Peyer's patch (tissue), 4 donors: Measurements from ENCODE around the gene OSBPL9. TPM values are rescaled to one million over a fixed set of nuclear protein-coding genes. Genes with fewer than 3 reads are reported as not detected.

Source experiments
- DNase-seq, 3 donors: peaks; one replicate each; pipeline ENCODE4 v3.0.0-alpha.2; 2017 to 2019
- H3K27ac ChIP-seq, 4 donors: fragments of 200-600 bp; sonication (generic); one replicate each; pipeline ENCODE4 v1.5.1; 2016 to 2019
- H3K27me3 ChIP-seq, 2 donors: fragments of 200-600 bp; sonication (generic); one replicate each; pipeline ENCODE4 v1.5.1; 2019
- H3K36me3 ChIP-seq, 3 donors: fragments of 200-600 bp; sonication (generic); one replicate each; pipeline ENCODE4 v1.5.1; 2016 to 2019
- H3K4me1 ChIP-seq, 4 donors: fragments of 200-600 bp; sonication (generic); one replicate each; pipeline ENCODE4 v1.5.1; 2016 to 2019
- H3K4me3 ChIP-seq, 4 donors: fragments of 200-600 bp; sonication (generic); 1 replicate in 3 of 4; 2 replicates in 1 of 4; pipeline ENCODE4 v1.5.1; 2016 to 2019; ENCODE audit warnings: mild to moderate bottlenecking in 1 of 4
- H3K9me3 ChIP-seq, 4 donors: fragments of 200-600 bp; sonication (generic); one replicate each; pipeline ENCODE4 v1.5.1; 2016 to 2019; ENCODE audit warnings: mild to moderate bottlenecking in 1 of 4
- POLR2A ChIP-seq, 2 donors: fragments of 450-650 bp; IDR thresholded peaks; one replicate each; pipeline ENCODE4 v1.5.1; 2017; ENCODE audit warnings: antibody characterized with exemption in 2 of 2, mild to moderate bottlenecking in 2 of 2, moderate library complexity in 2 of 2
- total RNA-seq, 4 donors: library from RNA; depleted of rRNA; stranded (reverse); fragments of >200 nt; gene quantifications; one replicate each; pipeline ENCODE4 v1.1.0, GENCODE V29; 2016
- TF ChIP-seq, protein P1 (sequence below), 6 experiments: fragments of 450-650 bp in 4 of 6; fragments of 200-600 bp in 2 of 6; sonication (generic) in 1 of 6; IDR thresholded peaks; one replicate each; pipeline ENCODE4 v1.5.1; 2017 to 2019; ENCODE audit warnings: antibody characterized with exemption in 6 of 6, mild to moderate bottlenecking in 3 of 6, moderate library complexity in 1 of 6

The OSBPL9 gene
- total RNA-seq, 4 donors from 2014 or later: 54.1 to 597 (median 69.8) TPM

DNA sequence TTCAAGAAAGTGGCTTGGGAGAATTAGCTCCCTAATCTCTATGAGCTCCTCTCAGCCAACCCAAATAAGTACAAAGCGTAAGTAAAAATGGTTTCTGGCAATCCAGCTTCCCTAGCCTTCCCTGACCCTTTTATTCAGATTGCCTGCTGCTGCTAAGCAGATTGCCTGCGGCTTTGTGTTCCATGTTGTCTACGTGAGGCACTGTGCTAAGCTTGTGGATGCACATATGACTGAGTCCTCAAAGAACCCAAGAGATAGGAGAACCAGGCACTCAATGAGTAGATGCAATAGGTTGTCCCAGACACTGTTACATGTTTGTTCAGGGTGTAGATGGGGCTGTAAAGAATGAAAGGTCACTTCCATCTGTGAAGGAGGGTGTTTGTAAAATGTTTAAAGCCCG lies 6.3 kb upstream of the OSBPL9 start:
- TF ChIP-seq, protein P1, sequence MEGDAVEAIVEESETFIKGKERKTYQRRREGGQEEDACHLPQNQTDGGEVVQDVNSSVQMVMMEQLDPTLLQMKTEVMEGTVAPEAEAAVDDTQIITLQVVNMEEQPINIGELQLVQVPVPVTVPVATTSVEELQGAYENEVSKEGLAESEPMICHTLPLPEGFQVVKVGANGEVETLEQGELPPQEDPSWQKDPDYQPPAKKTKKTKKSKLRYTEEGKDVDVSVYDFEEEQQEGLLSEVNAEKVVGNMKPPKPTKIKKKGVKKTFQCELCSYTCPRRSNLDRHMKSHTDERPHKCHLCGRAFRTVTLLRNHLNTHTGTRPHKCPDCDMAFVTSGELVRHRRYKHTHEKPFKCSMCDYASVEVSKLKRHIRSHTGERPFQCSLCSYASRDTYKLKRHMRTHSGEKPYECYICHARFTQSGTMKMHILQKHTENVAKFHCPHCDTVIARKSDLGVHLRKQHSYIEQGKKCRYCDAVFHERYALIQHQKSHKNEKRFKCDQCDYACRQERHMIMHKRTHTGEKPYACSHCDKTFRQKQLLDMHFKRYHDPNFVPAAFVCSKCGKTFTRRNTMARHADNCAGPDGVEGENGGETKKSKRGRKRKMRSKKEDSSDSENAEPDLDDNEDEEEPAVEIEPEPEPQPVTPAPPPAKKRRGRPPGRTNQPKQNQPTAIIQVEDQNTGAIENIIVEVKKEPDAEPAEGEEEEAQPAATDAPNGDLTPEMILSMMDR (IDR thresholded peaks at IDR 0.05): no peak
- TF ChIP-seq POLR2A (IDR thresholded peaks at IDR 0.05): no peak
- Histone ChIP-seq H3K9me3 (no peaks in the 10 kb centered on the region), H3K4me3 (no peak overlapping the region), H3K27ac (no peak overlapping the region), H3K27me3 (no peaks in the 10 kb centered on the region), H3K36me3 (no peaks in the 10 kb centered on the region), H3K4me1 (no peaks in the 10 kb centered on the region)
- DNase-seq: no peak

DNA sequence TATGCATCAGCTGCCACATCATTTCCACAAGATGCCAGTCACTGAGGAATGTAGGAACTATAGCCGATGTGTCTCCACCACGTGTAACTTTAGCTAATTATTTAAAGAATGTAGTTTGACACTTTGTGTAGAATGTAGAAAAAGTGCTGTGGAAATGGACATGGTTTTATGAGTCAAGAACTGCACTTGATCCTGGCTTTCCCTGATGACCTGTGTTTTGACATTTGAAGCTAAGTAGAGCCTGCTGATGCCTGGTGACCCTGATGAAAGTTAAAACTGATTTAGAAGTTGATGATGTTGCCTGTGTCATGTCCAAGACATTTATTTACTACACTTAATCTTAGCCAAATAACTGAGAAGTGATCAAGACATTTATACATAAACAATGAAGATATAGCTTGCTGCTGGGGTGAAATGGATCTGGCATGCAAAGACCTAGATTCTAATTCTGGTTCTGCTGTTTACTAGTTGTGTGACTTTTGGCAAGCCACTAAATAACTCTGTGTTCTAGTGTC lies 4.4 kb upstream of the OSBPL9 start:
- TF ChIP-seq, protein P1 (IDR thresholded peaks at IDR 0.05): no peak
- TF ChIP-seq POLR2A (IDR thresholded peaks at IDR 0.05): no peak
- DNase-seq: no peak
- no peak overlapping the region for H3K4me3 ChIP-seq

DNA sequence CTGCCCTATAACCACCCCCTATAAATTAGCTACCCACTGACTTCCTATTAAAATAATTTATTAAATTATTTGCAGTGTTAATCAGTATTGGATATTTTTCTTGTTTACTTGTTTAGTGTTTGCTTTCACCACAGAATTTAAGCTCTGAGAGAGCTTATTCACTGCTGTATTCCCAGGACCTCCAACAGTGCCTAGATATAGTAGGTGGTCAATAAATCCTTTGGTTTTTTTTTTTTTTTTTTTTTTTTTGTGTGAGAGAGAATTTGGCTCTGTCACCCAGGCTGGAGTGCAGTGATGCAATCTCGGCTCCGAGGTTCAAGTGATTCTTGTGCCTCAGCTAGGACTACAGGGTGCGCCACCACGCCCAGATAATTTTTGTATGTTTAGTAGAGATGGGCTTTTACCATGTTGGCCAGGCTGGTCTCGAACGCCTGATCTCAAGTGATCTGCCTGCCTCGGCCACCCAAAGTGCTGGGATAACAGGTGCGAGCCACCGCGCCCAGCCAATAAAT lies 1.1 kb upstream of the OSBPL9 start:
- no peaks in the 10 kb centered on the region for H3K36me3 ChIP-seq
- TF ChIP-seq, protein P1 (IDR thresholded peaks at IDR 0.05): no peak
- no peak for TF ChIP-seq POLR2A (IDR thresholded peaks at IDR 0.05)
- no peak overlapping the region for H3K27ac ChIP-seq
- DNase-seq: no peak
- no peaks in the 10 kb centered on the region for H3K27me3 ChIP-seq
- no peak overlapping the region for H3K4me3 ChIP-seq
- H3K9me3 ChIP-seq: no peaks in the 10 kb centered on the region
- H3K4me1 ChIP-seq: peaks cover 0 to 17% (median 2%) of the 10 kb centered on the region in 4 donors

More for the DNA sequence above, 4.4 kb upstream of the OSBPL9 start:
- H3K4me1 ChIP-seq: peaks cover 0 to 8% (median 1%) of the 10 kb centered on the region in 4 donors
- H3K36me3 ChIP-seq: no peaks in the 10 kb centered on the region
- H3K27ac ChIP-seq: no peak overlapping the region
- H3K9me3 ChIP-seq: no peaks in the 10 kb centered on the region
- H3K27me3 ChIP-seq: no peaks in the 10 kb centered on the region

DNA sequence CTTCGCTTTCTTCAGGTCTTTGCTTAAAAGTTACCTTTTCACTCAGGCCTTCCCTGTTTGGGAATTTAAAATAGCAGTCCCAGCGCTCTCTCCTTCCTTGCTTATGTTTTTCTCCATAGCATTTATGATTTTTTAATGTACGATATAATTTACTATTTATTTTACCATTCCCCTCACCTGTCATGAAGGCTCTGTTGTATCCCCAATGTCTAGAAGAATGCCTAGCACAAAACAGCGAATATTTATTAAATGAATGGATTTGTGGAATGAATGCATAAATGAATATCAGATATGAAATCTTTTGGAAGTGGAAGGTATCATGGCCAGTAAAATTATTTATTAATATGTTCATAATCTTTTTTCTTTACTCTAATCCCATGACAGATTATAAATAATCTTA lies 402 bp upstream of the OSBPL9 start:
- Histone ChIP-seq H3K4me3 (peak overlapping the region; percentile 55 to 96 (median 78)), H3K27me3 (no peaks in the 10 kb centered on the region), H3K36me3 (no peaks in the 10 kb centered on the region), H3K27ac (peak overlapping the region in 2 of 4 donors; percentile 88 to 90), H3K9me3 (no peaks in the 10 kb centered on the region), H3K4me1 (peaks cover 0 to 23% (median 2%) of the 10 kb centered on the region in 4 donors)
- DNase-seq: no peak
- TF ChIP-seq POLR2A (IDR thresholded peaks at IDR 0.05): no peak
- TF ChIP-seq, protein P1 (IDR thresholded peaks at IDR 0.05): no peak

DNA sequence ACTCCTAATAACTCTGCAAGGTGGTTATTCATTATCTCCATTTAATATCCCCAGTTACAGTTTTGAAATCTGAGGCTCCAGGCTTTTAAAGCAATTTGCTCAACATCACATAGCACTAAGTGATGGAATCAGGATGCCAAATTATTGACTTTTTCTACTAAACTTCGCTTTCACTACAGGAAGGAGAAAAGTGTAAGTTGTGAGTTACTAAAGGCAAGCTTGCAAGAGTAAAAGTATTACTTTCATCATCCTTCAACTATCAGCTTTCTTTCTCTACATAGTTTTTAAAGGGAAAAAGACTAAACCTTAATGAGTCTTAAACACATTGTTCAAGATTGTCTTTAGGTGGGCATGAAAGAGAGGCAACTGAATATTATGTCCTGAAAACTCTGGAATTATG lies 1.8 kb downstream of the OSBPL9 start:
- Histone ChIP-seq H3K27me3 (no peaks in the 10 kb centered on the region), H3K27ac (no peak overlapping the region), H3K36me3 (no peaks in the 10 kb centered on the region), H3K9me3 (no peaks in the 10 kb centered on the region), H3K4me1 (peaks cover 0 to 35% (median 2%) of the 10 kb centered on the region in 4 donors), H3K4me3 (no peak overlapping the region)
- TF ChIP-seq, protein P1 (IDR thresholded peaks at IDR 0.05): no peak
- no peak for TF ChIP-seq POLR2A (IDR thresholded peaks at IDR 0.05)
- DNase-seq: no peak
